NCI-H1694 treated with DMSO at 0.1 percent for 48 hours (cell line): ENCODE data around the gene MKRN2OS.

ENCODE experiments used
- DNase-seq: peaks from one replicate; lab custom pipeline; 2025; lab: John Stamatoyannopoulos, UW

MKRN2OS gene, protein sequence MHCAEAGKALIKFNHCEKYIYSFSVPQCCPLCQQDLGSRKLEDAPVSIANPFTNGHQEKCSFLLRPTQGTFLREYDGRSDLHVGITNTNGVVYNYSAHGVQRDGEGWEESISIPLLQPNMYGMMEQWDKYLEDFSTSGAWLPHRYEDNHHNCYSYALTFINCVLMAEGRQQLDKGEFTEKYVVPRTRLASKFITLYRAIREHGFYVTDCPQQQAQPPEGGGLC

GRCh38 chr3:12545473-12545791 lies at the start of gene MKRN2OS:
TSS of gene MKRN2OS (minus strand) at chr3:12545499. CDS start at chr3:12545464, 35 bp downstream.
- no peak for DNase-seq

DNA sequence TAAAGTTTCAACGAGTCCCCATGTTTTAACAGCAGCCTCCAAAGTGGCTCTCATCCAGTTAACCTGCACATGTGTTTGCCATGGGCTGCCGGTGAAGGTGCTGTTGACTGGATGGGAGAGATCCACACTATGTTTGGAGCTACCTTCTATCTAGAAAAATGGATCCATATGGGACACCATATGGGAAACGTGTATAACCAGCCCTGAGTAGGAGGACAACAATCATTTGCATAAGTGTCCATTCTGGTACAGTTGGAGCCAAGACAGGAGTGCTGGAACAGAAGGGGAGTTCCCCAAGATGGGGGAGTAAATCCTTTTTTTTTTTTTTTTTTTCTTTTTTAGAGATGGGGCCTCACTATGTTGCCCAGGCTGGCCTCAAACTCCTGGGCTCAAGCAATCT lies 48.2 kb upstream of the MKRN2OS start:
- no peak for DNase-seq

- no peak for DNase-seq
Observed at GRCh38 chr3:12591997-12592715, 46.9 kb upstream of the MKRN2OS start.

GRCh38 chr3:12591456-12591855 lies 46.2 kb upstream of the MKRN2OS start:
- DNase-seq: no peak

GRCh38 chr3:12590096-12590495 lies 44.8 kb upstream of the MKRN2OS start:
- no peak for DNase-seq

- DNase-seq: no peak
Observed at GRCh38 chr3:12588039-12589009, 43.0 kb upstream of the MKRN2OS start.

DNA sequence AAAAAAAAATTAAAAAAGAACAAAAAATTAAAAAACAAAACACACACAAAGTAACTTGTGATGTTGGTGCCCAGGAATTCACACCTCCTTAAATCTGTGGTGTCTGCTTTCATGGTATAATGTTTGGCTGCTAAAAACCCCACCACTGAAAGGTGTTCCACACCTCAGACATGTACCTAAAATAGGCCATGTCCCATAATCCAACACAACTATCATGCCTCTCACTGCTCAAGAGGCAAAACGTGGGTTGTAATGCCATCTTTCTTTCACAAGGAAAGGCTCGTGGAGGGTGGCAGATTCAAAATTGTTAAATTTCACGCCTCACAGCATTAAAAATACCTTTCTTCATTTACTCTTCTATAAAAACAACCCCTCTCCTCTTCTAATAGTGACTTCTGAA lies 41.1 kb upstream of the MKRN2OS start:
- no peak for DNase-seq

DNA sequence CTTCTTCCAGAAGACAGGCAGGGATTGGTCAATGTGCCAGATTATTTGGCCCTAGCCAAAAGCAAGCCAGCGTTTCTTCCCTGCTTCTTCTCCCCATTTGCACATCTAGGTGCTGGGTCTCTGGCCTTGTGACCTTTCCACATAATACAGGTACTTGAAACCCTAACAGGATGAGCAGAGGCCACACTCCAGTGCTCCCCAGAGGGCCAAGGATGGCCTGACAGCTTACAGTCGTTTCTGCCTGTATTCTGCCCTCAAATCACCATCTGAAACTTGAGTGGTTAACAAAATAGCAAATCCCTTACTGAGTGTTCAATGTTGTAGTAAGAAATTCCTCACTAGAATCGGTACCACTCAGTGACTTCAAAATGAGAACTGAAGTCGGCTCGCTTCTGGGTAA lies 40.7 kb upstream of the MKRN2OS start:
- no peak for DNase-seq

- DNase-seq: no peak
Observed at GRCh38 chr3:12585181-12585580, 39.9 kb upstream of the MKRN2OS start.

DNA sequence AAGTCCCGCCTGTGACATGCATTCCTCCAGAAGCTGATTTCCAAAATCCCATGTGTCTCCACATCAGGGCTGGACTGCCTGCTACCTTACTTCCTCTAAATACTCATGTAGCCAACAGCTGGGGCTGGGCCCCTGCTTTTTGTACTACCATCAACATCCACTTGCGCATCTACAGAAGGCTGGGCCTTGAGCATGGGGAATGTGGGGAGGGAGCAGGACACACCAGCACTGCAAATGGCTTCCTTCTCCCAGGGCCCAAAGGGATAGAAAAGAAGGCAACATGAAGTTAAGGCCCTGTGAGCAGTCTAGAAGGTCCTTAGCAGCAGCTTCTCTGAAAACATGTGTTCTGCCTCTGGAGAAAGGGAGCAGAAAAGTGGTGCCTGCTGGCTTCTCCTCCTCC lies 38.8 kb upstream of the MKRN2OS start:
- DNase-seq: no peak

DNA sequence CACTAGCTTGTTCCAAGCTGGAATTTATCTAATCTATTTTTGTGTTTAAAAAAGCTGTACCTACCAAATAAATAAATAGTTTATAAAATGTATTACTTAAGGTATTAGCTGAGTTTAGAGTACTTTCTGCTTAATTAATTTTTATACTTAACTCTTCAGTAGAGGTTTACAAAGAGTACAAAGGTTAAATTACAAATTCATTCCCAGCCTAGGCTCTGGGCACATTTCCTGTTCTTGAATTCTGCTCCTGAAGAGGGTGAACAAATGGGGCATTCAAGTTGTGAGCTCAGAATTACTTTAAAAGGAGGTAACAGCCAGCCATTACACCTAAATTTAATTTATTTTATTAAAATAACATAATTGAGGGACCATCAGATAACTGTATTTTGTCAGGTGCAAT lies 38.0 kb upstream of the MKRN2OS start:
- no peak for DNase-seq

DNA sequence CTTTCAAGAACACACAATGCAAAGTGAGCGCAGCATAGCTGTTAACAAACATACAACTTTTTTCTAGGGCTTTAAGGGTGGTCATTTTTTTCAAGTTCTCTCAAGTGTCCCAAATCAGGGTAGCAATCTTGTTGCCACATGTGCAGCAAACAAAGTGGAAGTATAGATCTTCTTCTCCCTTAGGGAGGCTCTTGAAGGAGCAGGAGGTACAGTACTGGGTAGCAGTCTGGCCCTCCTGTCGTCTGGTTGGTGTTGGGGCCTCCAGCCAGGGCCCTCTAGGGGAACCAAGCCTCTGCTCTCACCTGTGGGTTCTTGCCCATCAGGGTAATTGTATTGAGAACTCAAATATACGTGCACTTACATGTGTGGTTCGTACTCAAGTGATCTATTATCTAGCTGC lies 37.4 kb upstream of the MKRN2OS start:
- DNase-seq: no peak

GRCh38 chr3:12579905-12580304 lies 34.6 kb upstream of the MKRN2OS start:
- no peak for DNase-seq

DNA sequence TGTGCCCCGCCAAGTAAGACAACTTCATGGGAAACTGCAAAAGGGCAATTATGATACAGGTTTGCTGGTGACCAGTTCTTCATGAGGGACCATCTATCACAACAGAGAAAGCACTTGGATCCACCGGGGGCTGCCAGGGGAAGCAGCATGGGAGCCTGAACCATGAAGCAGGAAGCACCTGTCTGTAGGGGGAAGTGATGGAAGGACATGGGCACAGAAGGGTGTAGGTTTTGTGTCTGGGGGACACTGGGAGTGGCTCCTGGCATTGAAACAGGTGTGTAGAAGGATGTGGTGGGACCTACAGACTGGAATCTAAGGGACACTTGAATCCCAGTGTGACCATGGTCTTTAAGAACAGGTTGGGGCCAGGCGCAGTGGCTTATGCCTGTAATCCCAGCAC lies 34.2 kb upstream of the MKRN2OS start:
- DNase-seq: no peak

DNA sequence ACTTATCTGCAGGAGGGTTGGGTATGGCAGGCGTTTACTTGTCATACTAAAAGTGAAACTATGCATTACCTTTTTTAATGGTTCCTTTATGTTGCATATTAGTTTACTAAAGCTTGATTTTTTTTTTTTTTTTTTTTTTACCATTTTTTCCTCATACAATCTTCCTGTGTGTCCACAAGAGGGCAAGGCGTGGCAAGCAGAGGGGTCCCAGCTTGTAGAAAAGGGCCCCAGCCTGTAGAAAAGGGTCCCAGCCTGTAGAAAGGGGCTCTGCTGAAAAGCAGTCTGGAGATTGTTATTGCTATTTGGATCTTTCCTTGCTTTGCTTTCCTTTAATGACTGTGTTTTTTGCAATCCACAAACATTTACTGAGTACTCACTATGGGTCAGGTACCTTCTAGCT lies 33.4 kb upstream of the MKRN2OS start:
- DNase-seq: no peak

- DNase-seq: no peak
Observed at GRCh38 chr3:12577379-12577778, 32.1 kb upstream of the MKRN2OS start.

GRCh38 chr3:12574661-12575060 lies 29.4 kb upstream of the MKRN2OS start:
- DNase-seq: no peak

DNA sequence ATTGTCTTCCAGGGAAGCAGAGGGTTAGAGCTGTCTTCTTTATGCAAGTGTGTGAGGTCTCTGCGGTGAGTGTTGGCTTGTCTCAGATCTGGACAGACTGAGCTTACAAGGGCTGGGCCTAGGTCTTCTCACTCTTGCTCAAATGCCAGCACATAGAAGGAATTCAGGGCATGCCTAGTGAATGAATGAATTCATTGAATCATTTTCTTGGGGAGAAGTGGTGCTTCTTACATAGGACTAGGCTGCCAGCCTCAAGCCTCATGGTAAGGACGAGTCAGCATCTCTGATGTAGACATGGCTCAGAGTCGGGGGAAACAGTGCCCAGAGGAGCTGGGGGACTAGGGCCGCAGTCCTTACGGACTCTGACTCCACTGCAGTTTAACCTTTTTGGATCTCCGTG lies 28.8 kb upstream of the MKRN2OS start:
- DNase-seq: no peak

DNA sequence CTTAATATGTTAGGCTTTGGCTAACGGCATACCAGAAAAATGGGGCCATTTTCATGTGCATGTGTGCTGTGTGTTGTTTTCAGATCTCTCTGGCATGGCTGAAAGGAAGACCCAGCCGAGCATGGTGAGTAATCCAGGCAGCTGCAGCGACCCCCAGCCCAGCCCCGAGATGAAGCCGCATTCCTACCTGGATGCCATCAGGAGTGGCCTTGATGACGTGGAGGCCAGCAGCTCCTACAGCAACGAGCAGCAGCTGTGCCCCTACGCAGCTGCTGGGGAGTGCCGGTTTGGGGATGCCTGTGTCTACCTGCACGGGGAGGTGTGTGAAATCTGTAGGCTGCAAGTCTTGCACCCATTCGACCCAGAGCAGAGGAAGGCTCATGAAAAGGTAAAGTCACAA lies 26.7 kb upstream of the MKRN2OS start:
- no peak for DNase-seq

- no peak for DNase-seq
Observed at GRCh38 chr3:12569836-12570235, 24.5 kb upstream of the MKRN2OS start.

- DNase-seq: no peak
Observed at GRCh38 chr3:12568747-12569146, 23.4 kb upstream of the MKRN2OS start.

DNA sequence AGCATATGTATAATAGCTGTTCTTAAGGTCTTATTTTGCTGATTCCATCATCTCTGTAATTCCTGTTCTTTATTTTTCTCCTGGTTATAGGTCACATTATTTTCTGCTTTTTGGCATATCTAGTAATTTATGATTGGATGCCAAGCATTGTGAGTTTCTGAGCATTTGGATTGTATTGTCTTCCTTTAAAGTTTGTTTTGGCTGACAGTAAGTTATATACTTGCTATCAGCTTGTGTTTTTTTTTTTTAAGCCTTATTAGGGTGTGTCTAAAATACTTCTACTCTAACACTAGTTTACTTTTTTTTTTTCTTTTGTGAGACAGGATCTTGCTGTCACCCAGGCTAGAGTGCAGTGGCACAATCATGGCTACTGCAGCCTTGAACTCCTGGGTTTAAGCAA lies 21.7 kb upstream of the MKRN2OS start:
- DNase-seq: no peak

- DNase-seq: no peak
Observed at GRCh38 chr3:12562451-12562850, 17.2 kb upstream of the MKRN2OS start.
